Stimulated activated CD8-positive, alpha-beta memory T cell treated with anti-CD3 and anti-CD28 coated beads, Interleukin-7, amount 100 ng/mL, for 1 hour (primary cell): Measurements from ENCODE around the gene ANKRD62.
"Not testable (repeated sequence)": the region's sequence is repeated elsewhere in the genome, so short reads cannot be mapped to it uniquely, and the experiment has no call there.

Experiments used
- DNase-seq, 2 donors: peaks; one replicate each; pipeline ENCODE4 v3.0.0-alpha.2; 2020; ENCODE audit warnings: low read depth in 2 of 2

ANKRD62 gene

GRCh38 chr18:12066910-12067511, 26.6 kb upstream of the ANKRD62 start:
- DNase-seq, result no peak

- no peak for DNase-seq
Observed at GRCh38 chr18:12067671-12068070, 26.0 kb upstream of the ANKRD62 start.

- DNase-seq, result not testable (repeated sequence)
Observed at GRCh38 chr18:12068316-12068949, 25.2 kb upstream of the ANKRD62 start.

GRCh38 chr18:12068950-12069320, 24.7 kb upstream of the ANKRD62 start:
- no peak for DNase-seq

- not testable (repeated sequence) for DNase-seq
Observed at GRCh38 chr18:12071066-12071465, 22.6 kb upstream of the ANKRD62 start.

- no peak for DNase-seq
Observed at GRCh38 chr18:12072996-12073395, 20.6 kb upstream of the ANKRD62 start.

GRCh38 chr18:12074736-12075135, 18.9 kb upstream of the ANKRD62 start:
- DNase-seq, result no peak

GRCh38 chr18:12076424-12077140, 17.1 kb upstream of the ANKRD62 start:
- no peak for DNase-seq

GRCh38 chr18:12077994-12078393, 15.6 kb upstream of the ANKRD62 start:
- not testable (repeated sequence) for DNase-seq

- DNase-seq, result no peak
Observed at GRCh38 chr18:12079491-12080237, 14.0 kb upstream of the ANKRD62 start.

- no peak for DNase-seq
Observed at GRCh38 chr18:12085136-12085535, 8.5 kb upstream of the ANKRD62 start.

- DNase-seq, result no peak
Observed at GRCh38 chr18:12085786-12086185, 7.9 kb upstream of the ANKRD62 start.

- no peak for DNase-seq
Observed at GRCh38 chr18:12086249-12086648, 7.4 kb upstream of the ANKRD62 start.

GRCh38 chr18:12086677-12087470, 6.8 kb upstream of the ANKRD62 start:
- DNase-seq, result no peak

GRCh38 chr18:12087471-12088025, 6.1 kb upstream of the ANKRD62 start:
- no peak for DNase-seq

- no peak for DNase-seq
Observed at GRCh38 chr18:12088096-12088495, 5.5 kb upstream of the ANKRD62 start.

- DNase-seq, result no peak
Observed at GRCh38 chr18:12088731-12089375, 4.8 kb upstream of the ANKRD62 start.

GRCh38 chr18:12091538-12092141, 2.0 kb upstream of the ANKRD62 start:
- DNase-seq, result no peak

GRCh38 chr18:12092398-12093229, 1.0 kb upstream of the ANKRD62 start:
- no peak for DNase-seq
